ENCODE results near the gene ENTREP3. TPM values are rescaled to one million over a fixed set of nuclear protein-coding genes. Genes with fewer than 3 reads are reported as not detected.

The ENTREP3 gene
- total RNA-seq, 2 donors from 2014 or later: 22.0 to 34.2 TPM

DNA sequence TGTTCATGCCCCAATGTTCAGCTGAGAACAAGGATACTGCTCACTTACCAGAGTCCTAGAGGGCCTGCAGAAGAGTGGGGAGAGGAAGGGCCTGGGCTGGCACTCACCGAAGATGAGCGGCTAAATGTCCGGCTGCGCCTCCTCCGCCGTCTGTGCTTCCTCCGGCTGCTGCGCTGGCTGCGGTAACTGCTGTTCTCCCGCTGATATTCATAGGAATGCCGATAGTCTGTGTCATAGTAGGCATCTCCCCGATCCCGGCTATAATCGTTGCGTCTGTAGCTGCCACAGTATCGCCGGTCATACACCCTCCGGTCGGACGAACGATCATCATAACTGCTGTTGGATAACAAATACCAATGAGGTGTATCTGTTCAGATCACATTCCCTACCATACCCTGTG is 14.1 kb upstream of the ENTREP3 start:
- TF ChIP-seq, protein P1, sequence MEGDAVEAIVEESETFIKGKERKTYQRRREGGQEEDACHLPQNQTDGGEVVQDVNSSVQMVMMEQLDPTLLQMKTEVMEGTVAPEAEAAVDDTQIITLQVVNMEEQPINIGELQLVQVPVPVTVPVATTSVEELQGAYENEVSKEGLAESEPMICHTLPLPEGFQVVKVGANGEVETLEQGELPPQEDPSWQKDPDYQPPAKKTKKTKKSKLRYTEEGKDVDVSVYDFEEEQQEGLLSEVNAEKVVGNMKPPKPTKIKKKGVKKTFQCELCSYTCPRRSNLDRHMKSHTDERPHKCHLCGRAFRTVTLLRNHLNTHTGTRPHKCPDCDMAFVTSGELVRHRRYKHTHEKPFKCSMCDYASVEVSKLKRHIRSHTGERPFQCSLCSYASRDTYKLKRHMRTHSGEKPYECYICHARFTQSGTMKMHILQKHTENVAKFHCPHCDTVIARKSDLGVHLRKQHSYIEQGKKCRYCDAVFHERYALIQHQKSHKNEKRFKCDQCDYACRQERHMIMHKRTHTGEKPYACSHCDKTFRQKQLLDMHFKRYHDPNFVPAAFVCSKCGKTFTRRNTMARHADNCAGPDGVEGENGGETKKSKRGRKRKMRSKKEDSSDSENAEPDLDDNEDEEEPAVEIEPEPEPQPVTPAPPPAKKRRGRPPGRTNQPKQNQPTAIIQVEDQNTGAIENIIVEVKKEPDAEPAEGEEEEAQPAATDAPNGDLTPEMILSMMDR (IDR thresholded peaks at IDR 0.05): no peak
- H3K4me3 ChIP-seq: no peak overlapping the region
- no peaks in the 10 kb centered on the region for H3K4me1 ChIP-seq
- no peaks in the 10 kb centered on the region for H3K27me3 ChIP-seq
- no peaks in the 10 kb centered on the region for H3K9me3 ChIP-seq
- no peak overlapping the region for H3K9ac ChIP-seq (ENCODE audit: low read depth in 2 of 2, low read length in 2 of 2)
- peaks cover 36% of the 10 kb centered on the region for H3K36me3 ChIP-seq
- no peak for DNase-seq
- H3K27ac ChIP-seq: no peak overlapping the region
- intact Hi-C loops (cut with DNase I): no loop called here

DNA sequence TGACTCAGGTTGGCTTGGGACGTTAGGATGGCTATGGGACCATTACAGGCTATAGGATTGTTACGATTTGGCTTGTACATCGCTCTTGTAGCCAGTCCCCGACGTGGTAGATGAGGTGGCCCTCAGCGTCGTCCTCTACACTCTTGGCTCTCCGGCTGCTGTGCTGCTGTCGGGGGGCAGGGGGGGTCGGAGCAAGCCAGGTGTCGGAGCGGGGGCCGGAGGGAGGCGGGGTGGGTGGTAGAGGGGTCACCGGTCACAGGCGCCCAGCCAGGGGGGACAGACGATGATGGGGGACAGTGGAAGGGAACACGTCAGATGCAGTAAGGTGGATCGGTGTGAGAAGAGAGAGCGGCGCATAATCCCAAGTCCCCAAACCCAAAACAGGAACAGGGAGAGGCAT is 13.3 kb upstream of the ENTREP3 start:
- Histone ChIP-seq H3K9ac (ENCODE audit: low read depth in 2 of 2, low read length in 2 of 2) (no peak overlapping the region), H3K27me3 (no peaks in the 10 kb centered on the region), H3K9me3 (no peaks in the 10 kb centered on the region), H3K27ac (no peak overlapping the region), H3K4me3 (no peak overlapping the region), H3K4me1 (no peaks in the 10 kb centered on the region), H3K36me3 (peaks cover 36% of the 10 kb centered on the region)
- no peak for DNase-seq
- intact Hi-C loops (cut with DNase I): no loop called here
- TF ChIP-seq, protein P1 (IDR thresholded peaks at IDR 0.05): no peak

DNA sequence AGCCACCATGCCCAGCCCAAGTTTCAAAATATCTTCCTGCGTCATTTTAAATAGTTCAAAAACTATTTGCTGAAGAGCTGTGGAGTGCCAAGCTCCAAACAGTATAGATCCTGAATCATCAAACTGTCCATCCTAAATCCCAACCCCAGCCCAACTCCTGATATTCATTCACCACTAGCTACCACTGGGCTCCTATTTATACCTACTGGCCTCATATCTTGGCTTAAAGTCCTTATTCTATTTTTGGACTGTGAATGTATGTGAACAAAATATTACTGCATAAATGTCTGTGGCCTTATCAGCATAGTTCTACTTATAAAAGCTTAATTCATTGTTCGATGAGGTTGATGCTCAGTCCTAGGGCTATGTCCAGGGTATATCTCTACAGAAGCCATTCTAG is 12.1 kb upstream of the ENTREP3 start:
- Histone ChIP-seq H3K36me3 (peaks cover 36% of the 10 kb centered on the region), H3K9ac (ENCODE audit: low read depth in 2 of 2, low read length in 2 of 2) (no peak overlapping the region), H3K4me3 (no peak overlapping the region), H3K27ac (no peak overlapping the region), H3K4me1 (no peaks in the 10 kb centered on the region), H3K9me3 (no peaks in the 10 kb centered on the region), H3K27me3 (no peaks in the 10 kb centered on the region)
- no peak for DNase-seq
- intact Hi-C loops (cut with DNase I): no loop called here
- TF ChIP-seq, protein P1 (IDR thresholded peaks at IDR 0.05): no peak

DNA sequence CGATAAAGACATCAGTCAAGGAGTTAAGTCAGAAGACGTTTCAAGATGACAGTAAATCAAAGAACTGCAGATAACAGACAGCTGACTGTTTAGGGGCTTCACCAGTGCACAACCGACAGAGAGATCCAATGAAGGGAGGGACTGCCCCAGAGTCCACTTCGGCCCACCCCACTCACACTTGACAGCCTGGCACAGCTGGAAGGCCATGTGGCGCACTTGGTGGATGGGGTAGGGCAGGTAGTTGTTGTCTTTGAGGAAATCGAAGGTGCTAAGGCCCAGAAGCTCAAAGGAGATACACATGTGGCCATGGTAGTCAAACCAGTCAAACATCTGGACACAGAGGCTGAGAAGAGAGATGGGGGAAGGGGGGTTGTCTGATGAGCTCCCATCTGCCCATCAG is 11.3 kb upstream of the ENTREP3 start:
- TF ChIP-seq, protein P1 (IDR thresholded peaks at IDR 0.05): no peak
- intact Hi-C loops (cut with DNase I): no loop called here
- Histone ChIP-seq H3K9ac (ENCODE audit: low read depth in 2 of 2, low read length in 2 of 2) (no peak overlapping the region), H3K4me1 (no peaks in the 10 kb centered on the region), H3K27ac (no peak overlapping the region), H3K9me3 (no peaks in the 10 kb centered on the region), H3K36me3 (peaks cover 36% of the 10 kb centered on the region), H3K4me3 (no peak overlapping the region), H3K27me3 (no peaks in the 10 kb centered on the region)
- DNase-seq: no peak

DNA sequence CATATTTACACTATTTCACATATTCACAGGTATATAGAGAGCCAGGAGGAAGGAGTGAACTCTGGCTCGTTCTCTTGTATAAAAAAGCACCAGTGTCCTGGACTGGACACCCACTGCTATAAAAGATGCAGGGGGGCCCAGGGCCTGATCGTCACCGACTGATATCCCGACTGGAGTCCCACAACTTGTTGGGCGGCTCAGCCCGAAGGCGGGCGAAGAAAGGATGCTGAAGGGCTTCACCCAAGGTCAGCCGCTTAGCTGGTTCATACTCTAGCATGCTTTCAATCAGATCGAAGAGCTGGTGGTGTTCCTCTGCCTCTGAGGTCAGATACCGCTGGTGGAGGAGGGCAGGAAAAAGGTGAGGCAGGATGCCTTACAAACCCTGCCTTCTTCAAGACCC is 7.8 kb upstream of the ENTREP3 start:
- TF ChIP-seq, protein P1 (IDR thresholded peaks at IDR 0.05): no peak

More for the DNA sequence above, 7.8 kb upstream of the ENTREP3 start:
- H3K4me1 ChIP-seq: peaks cover 12% of the 10 kb centered on the region
- intact Hi-C loops (cut with DNase I): no loop called here
- H3K27ac ChIP-seq: no peak overlapping the region
- H3K9ac ChIP-seq (ENCODE audit: low read depth in 2 of 2, low read length in 2 of 2): no peak overlapping the region
- no peaks in the 10 kb centered on the region for H3K27me3 ChIP-seq
- H3K9me3 ChIP-seq: no peaks in the 10 kb centered on the region
- DNase-seq: no peak
- no peak overlapping the region for H3K4me3 ChIP-seq
- peaks cover 24% of the 10 kb centered on the region for H3K36me3 ChIP-seq
